ENCODE data around the gene KCTD5. TPM values are rescaled to one million over a fixed set of nuclear protein-coding genes. Genes with fewer than 3 reads are reported as not detected.

Gene KCTD5
- total and polyA plus RNA-seq, 10 of the 15 experiments (the other 5 are each of a cell fraction or from before 2014, with no cell fraction given), result 0.58 to 56.4 (median 37.3) TPM

- WGBS (ENCODE audit: insufficient coverage, insufficient replicate concordance, low lambda C conversion rate, missing lambda C conversion rate), result 30% methylated on average over 5 of the region's 5 CpGs
- CTCF ChIA-PET, result no interaction called here
These were observed 56.3 kb downstream of the KCTD5 start for GRCh38 chr16:2738615-2739014.

GRCh38 chr16:2739625-2740430 lies 57.5 kb downstream of the KCTD5 start:
- RAD21 ChIA-PET (ENCODE audit: unreplicated experiment), result no interaction called here
- DNase-seq (ENCODE audit: low read depth, low spot score) (no peak), FAIRE-seq (no peak), ATAC-seq (peak; percentile 62)
- H3K4me1 ChIP-seq (ENCODE audit: control insufficient read depth, insufficient read depth, low read length), result no peaks in the 10 kb centered on the region
- no peaks in the 10 kb centered on the region; the same call in 1 of the 2 replicates for H4K20me1 ChIP-seq (ENCODE audit: control insufficient read depth, insufficient read depth)
- WGBS (ENCODE audit: insufficient coverage, insufficient replicate concordance, low lambda C conversion rate, missing lambda C conversion rate), result 31% methylated on average over 8 of the region's 8 CpGs
- POLR2A ChIA-PET, result interaction anchor here (0.5 kb wide), 1 partner anchor 202 kb away, joined by 3 read pairs; no protein-coding TSS in a partner anchor
- no peak overlapping the region for H3K9ac ChIP-seq (ENCODE audit: control insufficient read depth, insufficient read depth, low read length)
- no peak overlapping the region for H3K4me2 ChIP-seq (ENCODE audit: control insufficient read depth, insufficient read depth)
- in situ Hi-C loops (cut with MboI) (no loop called here), intact Hi-C loops (cut with micrococcal nuclease; ENCODE audit: unreplicated experiment) (no loop called here)
- no peaks in the 10 kb centered on the region for H3K79me2 ChIP-seq (ENCODE audit: control insufficient read depth, insufficient read depth, low read length)
- no peaks in the 10 kb centered on the region for H3K9me3 ChIP-seq (replicated peaks; ENCODE audit: control insufficient read depth, insufficient read depth, low read length)
- TF ChIP-seq MTA2 (IDR thresholded peaks at IDR 0.05; ENCODE audit: low read depth) (no peak), POLR2A (IDR thresholded peaks at IDR 0.05; ENCODE audit: low read depth, low read length) (peak; percentile 30)
- CTCF ChIA-PET, result no interaction called here
- no peaks in the 10 kb centered on the region for H3K36me3 ChIP-seq (ENCODE audit: control insufficient read depth in 2 of 2, insufficient read depth in 2 of 2, low read length in 1 of 2)
- H3K4me3 ChIP-seq, result no peak overlapping the region
- H2AFZ ChIP-seq (ENCODE audit: control insufficient read depth, low read depth, low read length), result no peak overlapping the region
- BruUV-seq (replicated peaks), result no TSS peak
- SMC1A ChIA-PET (ENCODE audit: uncharacterized antibody, unreplicated experiment), result no interaction called here
- no peak overlapping the region for H3K27ac ChIP-seq (ENCODE audit: control insufficient read depth, insufficient read depth)
- no peaks in the 10 kb centered on the region for H3K27me3 ChIP-seq (replicated peaks in 1 of 2; ENCODE audit: control insufficient read depth in 2 of 2, insufficient read depth in 2 of 2, low read length in 1 of 2)

More at GRCh38 chr16:2738615-2739014, 56.3 kb downstream of the KCTD5 start:
- Histone ChIP-seq H3K79me2 (ENCODE audit: control insufficient read depth, insufficient read depth, low read length) (no peaks in the 10 kb centered on the region), H3K27ac (ENCODE audit: control insufficient read depth, insufficient read depth) (no peak overlapping the region), H3K27me3 (replicated peaks in 1 of 2; ENCODE audit: control insufficient read depth in 2 of 2, insufficient read depth in 2 of 2, low read length in 1 of 2) (no peaks in the 10 kb centered on the region), H3K9me3 (replicated peaks; ENCODE audit: control insufficient read depth, insufficient read depth, low read length) (no peaks in the 10 kb centered on the region), H3K4me2 (ENCODE audit: control insufficient read depth, insufficient read depth) (no peak overlapping the region), H3K9ac (ENCODE audit: control insufficient read depth, insufficient read depth, low read length) (no peak overlapping the region), H4K20me1 (ENCODE audit: control insufficient read depth, insufficient read depth) (no peaks in the 10 kb centered on the region), H3K36me3 (ENCODE audit: control insufficient read depth in 2 of 2, insufficient read depth in 2 of 2, low read length in 1 of 2) (no peaks in the 10 kb centered on the region), H3K4me1 (ENCODE audit: control insufficient read depth, insufficient read depth, low read length) (no peaks in the 10 kb centered on the region), H2AFZ (ENCODE audit: control insufficient read depth, low read depth, low read length) (no peak overlapping the region), H3K4me3 (no peak overlapping the region)
- FAIRE-seq (no peak), DNase-seq (ENCODE audit: low read depth, low spot score) (no peak), ATAC-seq (no peak)
- in situ Hi-C loops (cut with MboI) (no loop called here), intact Hi-C loops (cut with micrococcal nuclease; ENCODE audit: unreplicated experiment) (no loop called here)
- TF ChIP-seq PKNOX1 (IDR thresholded peaks at IDR 0.05) (no peak), IKZF2 (IDR thresholded peaks at IDR 0.05) (no peak), SIX5 (IDR thresholded peaks at IDR 0.05; ENCODE audit: low read depth, low read length, severe bottlenecking) (no peak), JUNB (IDR thresholded peaks at IDR 0.05) (no peak), ZNF217 (IDR thresholded peaks at IDR 0.05) (no peak)
- no TSS peak for BruUV-seq (replicated peaks)
- ChIA-PET SMC1A (ENCODE audit: uncharacterized antibody, unreplicated experiment) (no interaction called here), POLR2A (no interaction called here), RAD21 (ENCODE audit: unreplicated experiment) (no interaction called here)

Data from GM12878 (cell line).